Hepatocyte (in vitro differentiated cells): ENCODE measurements around the gene SMIM35. TPM values are rescaled to one million over a fixed set of nuclear protein-coding genes. Genes with fewer than 3 reads are reported as not detected.

Source experiments
- DNase-seq: peaks from one replicate; pipeline ENCODE4 v3.0.0-alpha.2; 2016; ENCODE audit warnings: low spot score
- H2AFZ ChIP-seq: fragments of 200-600 bp; sonication (generic); 2 replicates; pipeline ENCODE4 v1.6.0; 2016; ENCODE audit warnings: antibody characterized with exemption, mild to moderate bottlenecking
- H3K27ac ChIP-seq: fragments of 200-600 bp; sonication (generic); 2 replicates; pipeline ENCODE4 v1.5.1; 2016; ENCODE audit warnings: mild to moderate bottlenecking
- H3K27me3 ChIP-seq: fragments of 200-600 bp; sonication (generic); 2 replicates; pipeline ENCODE4 v1.6.1; 2016
- H3K36me3 ChIP-seq: fragments of 200-600 bp; sonication (generic); replicated peaks from 2 replicates; pipeline ENCODE4 v1.5.1; 2016; ENCODE audit warnings: low read depth; ENCODE audit not compliant: insufficient read depth
- H3K4me1 ChIP-seq: fragments of 200-600 bp; sonication (generic); 2 replicates; pipeline ENCODE4 v1.5.1; 2016; ENCODE audit warnings: mild to moderate bottlenecking, moderate library complexity; ENCODE audit not compliant: insufficient read depth
- H3K4me2 ChIP-seq: fragments of 200-600 bp; sonication (generic); 2 replicates; pipeline ENCODE4 v1.6.0; 2016
- H3K4me3 ChIP-seq: fragments of 200-600 bp; sonication (generic); 2 replicates; pipeline ENCODE4 v1.5.1; 2016; ENCODE audit warnings: mild to moderate bottlenecking
- H3K79me2 ChIP-seq: fragments of 200-600 bp; sonication (generic); 2 replicates; pipeline ENCODE4 v1.6.0; 2017; ENCODE audit warnings: mild to moderate bottlenecking
- H3K9me2 ChIP-seq: fragments of 200-600 bp; sonication (generic); replicated peaks from 2 replicates; pipeline ENCODE4 v1.6.0; 2017; ENCODE audit warnings: mild to moderate bottlenecking; ENCODE audit not compliant: insufficient read depth
- H3K9me3 ChIP-seq: fragments of 200-600 bp; sonication (generic); 2 replicates; pipeline ENCODE4 v1.5.1; 2016; ENCODE audit warnings: low read depth, mild to moderate bottlenecking
- H4K20me1 ChIP-seq: fragments of 200-600 bp; sonication (generic); 2 replicates; pipeline ENCODE4 v1.6.0; 2016; ENCODE audit warnings: mild to moderate bottlenecking; ENCODE audit not compliant: insufficient read depth, poor library complexity, severe bottlenecking
- EZH2 ChIP-seq: fragments of 200-600 bp; sonication (generic); IDR thresholded peaks from 2 replicates; pipeline ENCODE4 v1.6.1; 2016; ENCODE audit warnings: antibody characterized with exemption, mild to moderate bottlenecking, borderline replicate concordance
- EZH2phosphoT487 ChIP-seq: fragments of 200-600 bp; sonication (generic); IDR thresholded peaks from one replicate; pipeline ENCODE4 v1.6.1; 2018; ENCODE audit warnings: antibody characterized with exemption, mild to moderate bottlenecking, low read depth, moderate library complexity; ENCODE audit not compliant: unreplicated experiment, severe bottlenecking
- WGBS: methylation state at CpG from one replicate; pipeline ENCODE4 v1.1.6; 2016; ENCODE audit warnings: low lambda C conversion rate; ENCODE audit errors: missing lambda C conversion rate; 5-methylcytosine and 5-hydroxymethylcytosine counted together
- polyA plus RNA-seq: library from polyadenylated mRNA; unstranded; fragments of >200 nt; fragmentation: Nextera tagmentation; extraction: Ambion mirVana; gene quantifications from 2 replicates; pipeline ENCODE4 v1.2.1, GENCODE V29; 2016
- total RNA-seq: library from RNA; depleted of rRNA; stranded (reverse); fragments of >200 nt; gene quantifications from 2 replicates; pipeline ENCODE4 v1.2.3, GENCODE V29; 2014
- TF ChIP-seq, protein P1 (sequence below): fragments of 200-600 bp; sonication (generic); IDR thresholded peaks from 2 replicates; pipeline ENCODE4 v1.5.1; 2016; ENCODE audit warnings: antibody characterized with exemption, mild to moderate bottlenecking; ENCODE audit not compliant: poor library complexity

SMIM35 gene
- total and polyA plus RNA-seq, 2 experiments from 2014 or later, result 0.03 TPM; not detected in 1

GRCh38 chr11:118098996-118099837, 12.5 kb upstream of the SMIM35 start:
- H4K20me1 ChIP-seq, result no peaks in the 10 kb centered on the region
- H3K36me3 ChIP-seq, result no peaks in the 10 kb centered on the region
- peaks cover 7% of the 10 kb centered on the region for H3K4me1 ChIP-seq
- no peaks in the 10 kb centered on the region for H3K9me2 ChIP-seq
- H3K79me2 ChIP-seq, result no peaks in the 10 kb centered on the region
- TF ChIP-seq EZH2 (no peak), EZH2phosphoT487 (no peak)
- TF ChIP-seq, protein P1, sequence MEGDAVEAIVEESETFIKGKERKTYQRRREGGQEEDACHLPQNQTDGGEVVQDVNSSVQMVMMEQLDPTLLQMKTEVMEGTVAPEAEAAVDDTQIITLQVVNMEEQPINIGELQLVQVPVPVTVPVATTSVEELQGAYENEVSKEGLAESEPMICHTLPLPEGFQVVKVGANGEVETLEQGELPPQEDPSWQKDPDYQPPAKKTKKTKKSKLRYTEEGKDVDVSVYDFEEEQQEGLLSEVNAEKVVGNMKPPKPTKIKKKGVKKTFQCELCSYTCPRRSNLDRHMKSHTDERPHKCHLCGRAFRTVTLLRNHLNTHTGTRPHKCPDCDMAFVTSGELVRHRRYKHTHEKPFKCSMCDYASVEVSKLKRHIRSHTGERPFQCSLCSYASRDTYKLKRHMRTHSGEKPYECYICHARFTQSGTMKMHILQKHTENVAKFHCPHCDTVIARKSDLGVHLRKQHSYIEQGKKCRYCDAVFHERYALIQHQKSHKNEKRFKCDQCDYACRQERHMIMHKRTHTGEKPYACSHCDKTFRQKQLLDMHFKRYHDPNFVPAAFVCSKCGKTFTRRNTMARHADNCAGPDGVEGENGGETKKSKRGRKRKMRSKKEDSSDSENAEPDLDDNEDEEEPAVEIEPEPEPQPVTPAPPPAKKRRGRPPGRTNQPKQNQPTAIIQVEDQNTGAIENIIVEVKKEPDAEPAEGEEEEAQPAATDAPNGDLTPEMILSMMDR, result no peak
- H3K27me3 ChIP-seq, result no peaks in the 10 kb centered on the region
- H3K27ac ChIP-seq, result no peak overlapping the region
- H3K4me3 ChIP-seq, result no peak overlapping the region
- no peak for DNase-seq
- H3K4me2 ChIP-seq, result no peak overlapping the region
- H2AFZ ChIP-seq, result no peak overlapping the region
- WGBS, result 70% methylated on average over 11 of the region's 11 CpGs
- H3K9me3 ChIP-seq, result no peaks in the 10 kb centered on the region

GRCh38 chr11:118095967-118096367, 9.2 kb upstream of the SMIM35 start:
- no peak for DNase-seq
- Histone ChIP-seq H3K4me1 (peaks cover 20% of the 10 kb centered on the region), H3K79me2 (no peaks in the 10 kb centered on the region), H3K27ac (peak overlapping the region; percentile 56), H3K4me2 (no peak overlapping the region), H3K36me3 (no peaks in the 10 kb centered on the region), H4K20me1 (no peaks in the 10 kb centered on the region), H3K9me3 (no peaks in the 10 kb centered on the region), H2AFZ (no peak overlapping the region), H3K9me2 (no peaks in the 10 kb centered on the region), H3K4me3 (no peak overlapping the region), H3K27me3 (no peaks in the 10 kb centered on the region)
- TF ChIP-seq, protein P1, result no peak
- no peak for TF ChIP-seq EZH2
- 71% methylated on average over 1 of the region's 1 CpG for WGBS

- H3K27me3 ChIP-seq, result no peaks in the 10 kb centered on the region
- no peak for TF ChIP-seq EZH2phosphoT487
- TF ChIP-seq EZH2, result no peak
- TF ChIP-seq, protein P1, result no peak
- H3K4me1 ChIP-seq, result peaks cover 20% of the 10 kb centered on the region
- 78% methylated on average over 4 of the region's 4 CpGs for WGBS
- H2AFZ ChIP-seq, result no peak overlapping the region
- H4K20me1 ChIP-seq, result no peaks in the 10 kb centered on the region
- H3K27ac ChIP-seq, result peak overlapping the region; percentile 56
- H3K79me2 ChIP-seq, result no peaks in the 10 kb centered on the region
- no peak for DNase-seq
- H3K4me2 ChIP-seq, result no peak overlapping the region
- no peak overlapping the region for H3K4me3 ChIP-seq
- H3K9me3 ChIP-seq, result no peaks in the 10 kb centered on the region
- no peaks in the 10 kb centered on the region for H3K36me3 ChIP-seq
- H3K9me2 ChIP-seq, result no peaks in the 10 kb centered on the region
Observed at GRCh38 chr11:118095493-118095892, 8.7 kb upstream of the SMIM35 start.
